Left colon (tissue), 2 donors: ENCODE results near the gene NAGLU. TPM values are rescaled to one million over a fixed set of nuclear protein-coding genes. Genes with fewer than 3 reads are reported as not detected.

ENCODE experiments used
- ATAC-seq: fragments of 200-7000 bp; cut with Tn5 transposase; one replicate; pipeline ENCODE4 v1.9.1; 2020; ENCODE audit warnings: mild to moderate bottlenecking, moderate library complexity
- DNase-seq, 2 donors: peaks; one replicate each; pipeline ENCODE4 v3.0.0-alpha.2; 2020
- intact Hi-C, 2 donors: fragments of 100-400 bp; cut with DNase I in 1 of 2; cut with micrococcal nuclease in 1 of 2; formaldehyde crosslinking; loops; one replicate each; pipeline versions ENCODE4 v1.11.2 to v1.14.0; 2022; cut with DNase I, micrococcal nuclease
- total RNA-seq, 2 donors: library from RNA; stranded (reverse); fragmentation: NEBNext Ultra II Directional; extraction: Animal tissue kit (Norgen Biotek cat#: 25700); gene quantifications; one replicate each; pipeline ENCODE4 v1.2.1, GENCODE V29; 2021
- donor health status: DM: no; HTN: no; CAD: no.
- donor health status: DM: yes; HTN: yes; CAD: no.

Gene NAGLU
- total RNA-seq, 2 donors from 2014 or later, result 36.5 to 45.9 TPM

GRCh38 chr17:42519546-42520491 is 16.2 kb upstream of the NAGLU start:
- peak; percentile 31 for ATAC-seq

GRCh38 chr17:42520540-42520951 is 15.5 kb upstream of the NAGLU start:
- no peak for ATAC-seq
- no peak for DNase-seq
- intact Hi-C loops, result loop anchor here (10.0 kb wide), 2 partner anchors 96 to 206 kb away; partner anchors contain the start of gene CAVIN1 (in 1 of the 2)

More at GRCh38 chr17:42519546-42520491, 16.2 kb upstream of the NAGLU start:
- intact Hi-C loops, result loop anchor here (5.0 to 10.0 kb wide), 3 partner anchors 93 to 205 kb away; partner anchors contain the start of gene CAVIN1 (in 1 of the 2)
- peak; percentile 79 to 90 for DNase-seq

GRCh38 chr17:42521036-42521435 is 15.0 kb upstream of the NAGLU start:
- intact Hi-C loops, result loop anchor here (10.0 kb wide), 2 partner anchors 96 to 206 kb away; partner anchors contain the start of gene CAVIN1 (in 1 of the 2)
- ATAC-seq (no peak), DNase-seq (no peak)

GRCh38 chr17:42521666-42522262 is 14.3 kb upstream of the NAGLU start:
- peak in 1 of 2 donors; percentile 53 for DNase-seq
- intact Hi-C loops, result loop anchor here (10.0 kb wide), 2 partner anchors 97 to 207 kb away; partner anchors contain the start of gene CAVIN1 (in 1 of the 2)
- ATAC-seq, result no peak

GRCh38 chr17:42522263-42522790 is 13.7 kb upstream of the NAGLU start:
- ATAC-seq (no peak), DNase-seq (no peak)
- intact Hi-C loops, result loop anchor here (10.0 kb wide), 2 partner anchors 98 to 208 kb away; partner anchors contain the start of gene CAVIN1 (in 1 of the 2)

- DNase-seq (no peak), ATAC-seq (no peak)
- intact Hi-C loops, result loop anchor here (10.0 kb wide), 2 partner anchors 98 to 208 kb away; partner anchors contain the start of gene CAVIN1 (in 1 of the 2)
Measured at GRCh38 chr17:42522798-42523278, 13.2 kb upstream of the NAGLU start.

- intact Hi-C loops, result loop anchor here (10.0 kb wide), 2 partner anchors 100 to 210 kb away; partner anchors contain the start of gene CAVIN1 (in 1 of the 2)
- ATAC-seq (no peak), DNase-seq (no peak)
Measured at GRCh38 chr17:42525221-42525620, 10.8 kb upstream of the NAGLU start.

- peak; percentile 77 for ATAC-seq
- intact Hi-C loops, result loop anchor here (10.0 kb wide), 2 partner anchors 101 to 211 kb away; partner anchors contain the start of gene CAVIN1 (in 1 of the 2)
- DNase-seq, result peak in 1 of 2 donors; percentile 63
Measured at GRCh38 chr17:42526031-42526444, 10.0 kb upstream of the NAGLU start.

- ATAC-seq, result no peak
- intact Hi-C loops, result loop anchor here (10.0 kb wide), 2 partner anchors 103 to 213 kb away; partner anchors contain the start of gene CAVIN1 (in 1 of the 2)
- DNase-seq, result no peak
Measured at GRCh38 chr17:42527932-42528331, 8.1 kb upstream of the NAGLU start.

- intact Hi-C loops, result loop anchor here (10.0 kb wide), 2 partner anchors 104 to 214 kb away; partner anchors contain the start of gene CAVIN1 (in 1 of the 2)
- ATAC-seq, result peak; percentile 12
- DNase-seq, result no peak
Measured at GRCh38 chr17:42529061-42529460, 7.0 kb upstream of the NAGLU start.

GRCh38 chr17:42530952-42531454 is 5.0 kb upstream of the NAGLU start:
- intact Hi-C loops, result no loop called here
- ATAC-seq (peak; percentile 14), DNase-seq (no peak)

GRCh38 chr17:42531455-42532354 is 4.3 kb upstream of the NAGLU start:
- DNase-seq, result peak; percentile 65 to 76
- peak; percentile 49 for ATAC-seq
- intact Hi-C loops, result no loop called here

- ATAC-seq (peak; percentile 1), DNase-seq (no peak)
- intact Hi-C loops, result no loop called here
Measured at GRCh38 chr17:42535155-42536047, 640 bp upstream of the NAGLU start.

GRCh38 chr17:42536372-42537155 is 523 bp downstream of the NAGLU start:
- ATAC-seq, result peak; percentile 62
- intact Hi-C loops, result no loop called here
- peak; percentile 90 for DNase-seq

- ATAC-seq (no peak), DNase-seq (no peak)
- intact Hi-C loops, result no loop called here
Measured at GRCh38 chr17:42537156-42537805, 1.2 kb downstream of the NAGLU start.
